AG09319 (cell line): ENCODE data around the gene ADGRL3.

Experiments used
- DNase-seq: peaks from one replicate; pipeline ENCODE4 v3.0.0-alpha.2; 2010; ENCODE audit warnings: low read depth; ENCODE audit errors: extremely low read depth
- CTCF ChIP-seq: IDR thresholded peaks from 2 replicates; pipeline ENCODE4 v1.5.1; 2011; ENCODE audit warnings: low read depth, mild to moderate bottlenecking, inconsistent platforms, low read length, moderate library complexity

The ADGRL3 gene

GRCh38 chr4:61671599-61671998 is 471.5 kb downstream of the ADGRL3 start:
- DNase-seq, result no peak
- no peak for TF ChIP-seq CTCF

GRCh38 chr4:61675464-61675863 is 475.3 kb downstream of the ADGRL3 start:
- TF ChIP-seq CTCF, result no peak
- no peak for DNase-seq

GRCh38 chr4:61678297-61678696 is 478.2 kb downstream of the ADGRL3 start:
- TF ChIP-seq CTCF, result no peak

GRCh38 chr4:61693520-61693919 is 493.4 kb downstream of the ADGRL3 start:
- TF ChIP-seq CTCF, result no peak
- DNase-seq, result no peak

More at GRCh38 chr4:61678297-61678696, 478.2 kb downstream of the ADGRL3 start:
- DNase-seq, result no peak

GRCh38 chr4:61714387-61714911 is 514.3 kb downstream of the ADGRL3 start:
- TF ChIP-seq CTCF, result no peak
- DNase-seq, result no peak

- no peak for TF ChIP-seq CTCF
- DNase-seq, result no peak
These were observed 516.3 kb downstream of the ADGRL3 start for GRCh38 chr4:61716426-61716825.

GRCh38 chr4:61723492-61723891 is 523.4 kb downstream of the ADGRL3 start:
- no peak for TF ChIP-seq CTCF
- no peak for DNase-seq
